Peyer's patch (tissue), 4 donors: Measurements from ENCODE around the gene GRID2IP. TPM values are rescaled to one million over a fixed set of nuclear protein-coding genes. Genes with fewer than 3 reads are reported as not detected.
"Not testable (repeated sequence)": the region's sequence is repeated elsewhere in the genome, so short reads cannot be mapped to it uniquely, and the experiment has no call there.

ENCODE experiments used
- DNase-seq, 3 donors: peaks; one replicate each; pipeline ENCODE4 v3.0.0-alpha.2; 2017 to 2019
- H3K27ac ChIP-seq, 4 donors: fragments of 200-600 bp; sonication (generic); one replicate each; pipeline ENCODE4 v1.5.1; 2016 to 2019
- H3K27me3 ChIP-seq, 2 donors: fragments of 200-600 bp; sonication (generic); one replicate each; pipeline ENCODE4 v1.5.1; 2019
- H3K36me3 ChIP-seq, 3 donors: fragments of 200-600 bp; sonication (generic); one replicate each; pipeline ENCODE4 v1.5.1; 2016 to 2019
- H3K4me1 ChIP-seq, 4 donors: fragments of 200-600 bp; sonication (generic); one replicate each; pipeline ENCODE4 v1.5.1; 2016 to 2019
- H3K4me3 ChIP-seq, 4 donors: fragments of 200-600 bp; sonication (generic); 1 replicate in 3 of 4; 2 replicates in 1 of 4; pipeline ENCODE4 v1.5.1; 2016 to 2019; ENCODE audit warnings: mild to moderate bottlenecking in 1 of 4
- H3K9me3 ChIP-seq, 4 donors: fragments of 200-600 bp; sonication (generic); one replicate each; pipeline ENCODE4 v1.5.1; 2016 to 2019; ENCODE audit warnings: mild to moderate bottlenecking in 1 of 4
- POLR2A ChIP-seq, 2 donors: fragments of 450-650 bp; IDR thresholded peaks; one replicate each; pipeline ENCODE4 v1.5.1; 2017; ENCODE audit warnings: antibody characterized with exemption in 2 of 2, mild to moderate bottlenecking in 2 of 2, moderate library complexity in 2 of 2
- total RNA-seq, 4 donors: library from RNA; depleted of rRNA; stranded (reverse); fragments of >200 nt; gene quantifications; one replicate each; pipeline ENCODE4 v1.1.0, GENCODE V29; 2016
- TF ChIP-seq, protein P1 (sequence below), 6 experiments: fragments of 450-650 bp in 4 of 6; fragments of 200-600 bp in 2 of 6; sonication (generic) in 1 of 6; IDR thresholded peaks; one replicate each; pipeline ENCODE4 v1.5.1; 2017 to 2019; ENCODE audit warnings: antibody characterized with exemption in 6 of 6, mild to moderate bottlenecking in 3 of 6, moderate library complexity in 1 of 6

GRID2IP gene
- total RNA-seq, 4 donors from 2014 or later: 0.40 to 0.95 (median 0.88) TPM; not detected in 1

DNA sequence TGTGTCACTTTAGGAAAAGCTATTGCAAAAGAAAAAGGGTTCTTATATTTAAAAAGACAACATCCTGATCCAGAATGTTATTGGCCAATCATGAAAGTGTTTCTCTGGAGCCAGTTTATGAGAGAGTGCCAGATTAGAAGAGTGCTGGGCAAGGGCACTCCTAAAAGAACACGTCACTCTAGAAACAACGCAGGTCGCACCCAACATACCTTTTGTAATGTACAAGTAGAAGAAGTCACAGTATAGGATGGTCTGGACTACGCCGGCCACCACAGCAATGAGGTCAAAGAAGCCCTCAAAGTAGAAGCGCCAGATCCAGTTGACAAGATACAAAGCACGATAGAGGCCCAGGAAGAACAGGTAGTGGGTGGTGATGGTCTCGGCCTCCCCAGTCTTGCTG is 85.4 kb downstream of the GRID2IP start:
- Histone ChIP-seq H3K27ac (no peak overlapping the region), H3K9me3 (no peaks in the 10 kb centered on the region), H3K4me1 (no peaks in the 10 kb centered on the region), H3K36me3 (peaks cover 0 to 92% (median 0%) of the 10 kb centered on the region in 3 donors), H3K27me3 (no peaks in the 10 kb centered on the region), H3K4me3 (no peak overlapping the region)
- DNase-seq: no peak
- no peak for TF ChIP-seq POLR2A (IDR thresholded peaks at IDR 0.05)
- TF ChIP-seq, protein P1, sequence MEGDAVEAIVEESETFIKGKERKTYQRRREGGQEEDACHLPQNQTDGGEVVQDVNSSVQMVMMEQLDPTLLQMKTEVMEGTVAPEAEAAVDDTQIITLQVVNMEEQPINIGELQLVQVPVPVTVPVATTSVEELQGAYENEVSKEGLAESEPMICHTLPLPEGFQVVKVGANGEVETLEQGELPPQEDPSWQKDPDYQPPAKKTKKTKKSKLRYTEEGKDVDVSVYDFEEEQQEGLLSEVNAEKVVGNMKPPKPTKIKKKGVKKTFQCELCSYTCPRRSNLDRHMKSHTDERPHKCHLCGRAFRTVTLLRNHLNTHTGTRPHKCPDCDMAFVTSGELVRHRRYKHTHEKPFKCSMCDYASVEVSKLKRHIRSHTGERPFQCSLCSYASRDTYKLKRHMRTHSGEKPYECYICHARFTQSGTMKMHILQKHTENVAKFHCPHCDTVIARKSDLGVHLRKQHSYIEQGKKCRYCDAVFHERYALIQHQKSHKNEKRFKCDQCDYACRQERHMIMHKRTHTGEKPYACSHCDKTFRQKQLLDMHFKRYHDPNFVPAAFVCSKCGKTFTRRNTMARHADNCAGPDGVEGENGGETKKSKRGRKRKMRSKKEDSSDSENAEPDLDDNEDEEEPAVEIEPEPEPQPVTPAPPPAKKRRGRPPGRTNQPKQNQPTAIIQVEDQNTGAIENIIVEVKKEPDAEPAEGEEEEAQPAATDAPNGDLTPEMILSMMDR (IDR thresholded peaks at IDR 0.05): no peak

DNA sequence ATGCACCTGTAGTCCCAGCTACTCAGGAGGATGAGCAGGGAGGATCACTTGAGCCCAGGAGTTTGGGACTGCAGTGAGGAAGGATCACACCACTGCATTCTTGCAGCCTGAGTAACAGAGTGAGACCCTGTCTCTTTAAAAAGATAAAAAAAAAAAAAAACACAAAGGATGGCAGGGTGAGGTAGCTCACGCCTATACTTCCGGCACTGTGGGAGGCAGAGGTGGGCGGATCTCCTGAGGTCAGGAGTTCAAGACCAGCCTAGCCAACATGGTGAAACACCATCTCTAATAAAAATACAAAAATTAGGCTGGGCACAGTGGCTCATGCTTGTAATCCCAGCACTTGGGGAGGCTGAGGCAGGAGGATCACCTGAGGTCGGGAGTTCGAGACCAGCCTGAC is 87.7 kb downstream of the GRID2IP start:
- not testable (repeated sequence) for H3K27ac ChIP-seq, H3K9me3 ChIP-seq, H3K27me3 ChIP-seq, H3K4me1 ChIP-seq, DNase-seq, H3K4me3 ChIP-seq
- peaks cover 0 to 75% (median 0%) of the 10 kb centered on the region in 3 donors for H3K36me3 ChIP-seq

DNA sequence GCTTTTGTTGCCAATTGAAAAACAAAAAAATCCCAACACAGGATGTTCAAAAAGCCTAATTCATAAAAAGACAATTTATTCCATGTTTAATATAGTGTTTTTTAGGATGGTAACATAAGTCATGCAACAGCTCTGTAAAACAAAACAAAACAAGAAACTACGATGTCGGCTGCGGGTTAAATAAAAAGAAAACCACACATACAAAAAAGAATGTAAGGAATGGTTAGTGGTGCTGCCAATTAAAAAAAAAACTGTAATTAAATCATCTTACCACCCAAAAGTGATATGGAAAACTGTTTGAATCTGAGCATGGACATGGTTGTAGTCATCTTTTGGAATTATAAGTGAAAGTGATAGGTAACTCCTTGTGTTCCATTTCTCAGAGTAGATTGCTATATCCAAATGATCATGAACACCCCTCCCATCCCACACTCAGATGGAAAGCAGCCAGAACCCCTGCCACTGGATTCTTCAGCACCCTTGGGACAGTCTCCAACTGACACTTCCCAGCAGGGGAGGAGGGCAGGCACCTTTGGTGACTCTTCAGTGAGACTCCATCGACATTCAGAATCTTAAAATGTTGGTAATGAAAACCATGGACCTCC is 89.2 kb downstream of the GRID2IP start:
- no peaks in the 10 kb centered on the region for H3K27me3 ChIP-seq
- peaks cover 0 to 60% (median 0%) of the 10 kb centered on the region in 3 donors for H3K36me3 ChIP-seq
- H3K9me3 ChIP-seq: no peaks in the 10 kb centered on the region
- no peaks in the 10 kb centered on the region for H3K4me1 ChIP-seq
- TF ChIP-seq, protein P1 (IDR thresholded peaks at IDR 0.05): no peak
- TF ChIP-seq POLR2A (IDR thresholded peaks at IDR 0.05): no peak
- no peak for DNase-seq
- H3K27ac ChIP-seq: no peak overlapping the region
- H3K4me3 ChIP-seq: no peak overlapping the region

DNA sequence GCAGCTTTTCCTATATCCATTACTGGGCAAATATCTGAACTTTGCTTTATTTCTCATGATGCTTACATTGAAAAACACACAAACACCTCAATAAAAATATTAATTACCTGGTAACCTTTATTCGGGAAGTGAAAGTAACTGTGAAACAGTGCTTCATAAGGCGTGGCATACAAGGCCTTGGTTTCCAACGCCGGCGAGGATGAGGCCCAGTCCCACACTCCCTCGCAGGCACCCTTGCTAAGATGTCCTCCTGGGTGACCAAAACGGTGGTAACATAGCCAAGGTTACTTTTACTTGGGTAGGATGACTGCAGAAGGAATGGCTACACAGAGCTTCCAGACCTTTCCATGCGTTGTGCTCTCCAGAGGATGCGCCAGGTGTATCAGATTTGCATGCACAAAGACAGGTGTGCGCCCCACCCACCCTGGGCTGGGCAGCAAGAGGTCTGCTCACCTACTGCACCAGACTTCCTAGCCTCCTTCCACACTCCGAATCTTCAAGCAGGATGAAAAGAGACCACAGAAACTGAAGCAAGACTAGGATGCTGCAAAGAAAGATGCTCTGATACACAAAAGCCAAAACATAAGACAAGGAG is 90.2 kb downstream of the GRID2IP start:
- no peak for TF ChIP-seq POLR2A (IDR thresholded peaks at IDR 0.05)
- TF ChIP-seq, protein P1 (IDR thresholded peaks at IDR 0.05): no peak
- H3K4me1 ChIP-seq: no peaks in the 10 kb centered on the region
- H3K27ac ChIP-seq: peak overlapping the region in 1 of 4 donors; percentile 39
- no peaks in the 10 kb centered on the region for H3K9me3 ChIP-seq
- H3K36me3 ChIP-seq: peaks cover 0 to 50% (median 0%) of the 10 kb centered on the region in 3 donors
- no peak overlapping the region for H3K4me3 ChIP-seq
- H3K27me3 ChIP-seq: no peaks in the 10 kb centered on the region
- DNase-seq: peak in 2 of 3 donors; percentile 49 to 60

DNA sequence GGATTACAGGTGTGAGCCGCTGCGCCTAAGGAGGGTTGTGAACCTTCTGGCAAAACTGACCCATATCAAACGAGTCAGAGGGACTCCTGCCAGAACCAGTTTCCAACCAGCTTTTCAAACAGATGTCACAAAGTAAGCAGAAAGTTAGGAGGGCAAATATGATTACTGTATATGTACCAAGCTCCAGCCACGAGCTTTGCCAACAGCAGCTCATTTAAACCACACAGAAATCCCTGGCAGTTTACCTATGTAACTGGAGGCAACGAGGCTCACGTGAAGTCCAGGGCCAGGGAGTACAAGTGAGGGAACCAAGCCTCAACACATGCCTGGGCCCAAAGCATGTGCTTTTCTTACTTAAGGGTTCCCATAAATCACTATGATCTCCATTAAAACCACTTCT is 91.0 kb downstream of the GRID2IP start:
- H3K27ac ChIP-seq: peak overlapping the region in 1 of 4 donors; percentile 59
- DNase-seq: no peak
- H3K27me3 ChIP-seq: no peaks in the 10 kb centered on the region
- TF ChIP-seq, protein P1 (IDR thresholded peaks at IDR 0.05): no peak
- no peak for TF ChIP-seq POLR2A (IDR thresholded peaks at IDR 0.05)
- no peaks in the 10 kb centered on the region for H3K9me3 ChIP-seq
- H3K4me1 ChIP-seq: no peaks in the 10 kb centered on the region
- H3K36me3 ChIP-seq: peaks cover 0 to 42% (median 0%) of the 10 kb centered on the region in 3 donors
- no peak overlapping the region for H3K4me3 ChIP-seq

DNA sequence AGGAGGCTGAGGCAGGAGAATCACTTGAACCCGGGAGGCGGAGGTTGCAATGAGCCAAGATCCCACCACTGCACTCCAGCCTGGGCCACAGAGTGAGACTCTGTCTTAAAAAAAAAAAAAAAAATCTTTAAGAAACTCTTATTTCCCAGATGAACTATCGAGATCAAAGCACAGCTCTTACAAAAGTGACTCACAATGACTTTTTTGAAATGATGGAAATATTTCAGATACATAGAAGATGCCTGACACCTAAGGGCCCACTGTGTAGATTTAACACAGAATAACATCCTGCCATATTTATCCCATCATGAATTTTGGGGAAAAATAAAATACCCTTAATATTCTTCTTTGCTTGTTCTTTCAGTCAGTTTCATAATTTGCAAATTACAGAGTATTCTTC is 92.6 kb downstream of the GRID2IP start:
- not testable (repeated sequence) for H3K4me3 ChIP-seq, DNase-seq, H3K4me1 ChIP-seq, H3K27me3 ChIP-seq, H3K9me3 ChIP-seq, H3K27ac ChIP-seq
- H3K36me3 ChIP-seq: peaks cover 0 to 31% (median 0%) of the 10 kb centered on the region in 3 donors
